NOMO-1 treated with DMSO at 0.1 percent for 48 hours (cell line): ENCODE results near the gene SLC36A1.

Source experiments
- DNase-seq: peaks from one replicate; lab custom pipeline; 2025; ENCODE audit not compliant: unreplicated experiment; lab: John Stamatoyannopoulos, UW

The SLC36A1 gene

GRCh38 chr5:151451626-151452520 lies 4.5 kb downstream of the SLC36A1 start:
- DNase-seq = no peak

GRCh38 chr5:151454166-151454565 lies 6.8 kb downstream of the SLC36A1 start:
- no peak for DNase-seq

GRCh38 chr5:151454889-151455288 lies 7.5 kb downstream of the SLC36A1 start:
- DNase-seq = no peak

GRCh38 chr5:151456321-151456940 lies 9.0 kb downstream of the SLC36A1 start:
- DNase-seq = no peak

DNA sequence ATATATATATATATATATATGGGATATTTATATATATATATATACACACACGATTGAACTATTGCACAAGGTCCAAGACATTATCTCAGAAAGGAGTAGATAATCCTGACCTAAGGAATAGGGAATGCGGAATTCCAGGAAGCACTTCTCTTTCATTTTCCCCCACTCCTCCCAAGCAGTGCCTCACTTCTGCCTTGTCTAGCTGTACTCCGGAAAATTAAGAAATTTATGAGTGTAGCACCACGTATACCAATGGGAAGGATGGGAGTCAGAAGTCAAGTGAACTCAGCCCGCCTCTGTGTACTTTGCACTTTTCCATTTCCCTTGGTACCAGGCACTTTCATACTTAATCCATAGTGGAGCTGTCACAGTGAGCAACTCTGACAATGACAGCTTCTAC lies 10.9 kb downstream of the SLC36A1 start:
- DNase-seq = no peak

DNA sequence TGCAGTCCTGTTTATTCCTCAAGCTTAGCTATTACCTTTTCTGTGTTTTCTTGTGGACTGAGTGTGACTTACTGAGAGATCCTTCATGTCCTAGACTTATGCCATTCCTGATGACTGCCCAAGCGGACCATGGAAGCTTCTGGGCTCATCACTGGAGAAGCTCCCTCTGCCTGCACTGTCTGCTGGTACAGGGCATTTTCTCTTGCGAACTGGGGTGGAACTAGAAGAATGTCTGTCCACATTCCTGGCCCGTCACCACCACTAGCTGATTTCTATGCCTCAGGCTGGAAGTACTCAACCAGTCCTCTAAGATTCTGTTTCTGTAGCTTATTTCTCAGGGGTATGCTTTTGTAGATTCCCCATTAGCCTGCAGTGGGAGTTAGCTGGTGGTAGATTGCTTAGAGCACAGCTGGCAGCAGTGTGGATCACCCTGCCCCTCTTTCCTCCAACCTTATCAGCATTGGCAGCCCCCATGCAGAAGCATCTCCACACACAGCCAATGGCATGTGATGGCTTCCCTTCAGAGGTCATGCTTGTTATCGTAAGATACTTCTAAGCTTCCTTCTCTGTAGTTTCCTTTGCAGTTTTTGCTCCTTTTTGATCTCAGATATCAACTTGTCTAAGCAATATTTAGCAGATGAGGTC lies 12.4 kb downstream of the SLC36A1 start:
- DNase-seq = no peak

GRCh38 chr5:151461312-151461711 lies 13.9 kb downstream of the SLC36A1 start:
- no peak for DNase-seq

DNA sequence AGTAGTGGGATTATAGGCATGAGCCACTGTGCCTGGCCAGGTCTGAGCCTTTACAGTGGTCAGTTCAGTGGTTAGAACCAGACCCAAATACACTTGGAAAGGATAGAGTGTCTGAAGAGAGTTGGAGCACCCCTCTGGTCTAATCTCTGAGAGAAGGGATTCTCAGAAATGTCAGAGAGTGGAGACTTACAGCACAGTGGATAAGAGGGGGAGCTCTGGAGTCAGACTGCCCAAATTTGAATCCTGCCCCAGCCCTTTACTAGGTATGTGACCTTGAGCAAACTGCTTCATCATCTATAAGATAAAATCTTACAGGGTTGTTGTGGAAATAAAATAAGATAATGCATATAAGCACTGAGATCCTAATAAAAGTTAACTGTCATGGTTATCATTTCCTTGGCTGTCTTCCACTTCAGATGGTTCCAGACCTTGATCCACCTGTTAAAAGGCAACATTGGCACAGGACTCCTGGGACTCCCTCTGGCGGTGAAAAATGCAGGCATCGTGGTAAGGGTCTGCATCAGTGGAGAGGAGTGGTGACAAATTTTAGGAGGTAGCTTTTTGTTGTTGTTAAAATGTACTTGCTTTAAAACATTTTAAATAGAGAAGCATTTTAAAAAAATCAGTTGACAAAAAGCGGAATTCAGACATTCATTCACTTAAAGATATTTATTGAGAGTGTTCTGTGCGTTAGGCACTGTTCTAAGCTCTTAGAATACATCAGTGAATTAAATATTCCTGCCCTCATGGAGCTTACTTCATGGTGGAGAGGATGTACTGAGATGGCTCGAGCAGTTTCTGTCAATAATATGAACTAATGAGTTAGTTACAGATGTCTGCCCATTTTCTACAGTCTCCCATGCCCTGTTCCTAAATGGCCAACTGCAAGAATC lies 16.0 kb downstream of the SLC36A1 start:
- DNase-seq = no peak

DNA sequence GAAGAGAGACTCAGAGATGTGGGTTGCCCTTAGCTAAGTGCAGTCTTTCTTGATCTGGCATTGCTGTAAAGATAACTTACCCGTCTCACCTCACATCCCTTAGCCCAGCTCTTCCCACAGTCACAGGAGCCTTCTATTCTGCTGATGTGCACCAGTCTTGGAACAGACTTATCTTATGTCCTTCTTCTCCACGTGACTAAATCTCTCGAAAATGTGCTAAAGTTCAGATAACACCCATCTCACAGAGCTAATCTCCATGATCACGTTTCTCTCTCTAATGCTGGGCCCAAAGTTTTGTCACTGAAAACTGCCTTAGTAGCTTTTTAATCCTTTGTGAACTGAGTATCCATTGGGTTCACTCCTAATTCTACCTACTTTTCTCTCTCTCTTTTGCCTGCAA lies 16.7 kb downstream of the SLC36A1 start:
- no peak for DNase-seq

DNA sequence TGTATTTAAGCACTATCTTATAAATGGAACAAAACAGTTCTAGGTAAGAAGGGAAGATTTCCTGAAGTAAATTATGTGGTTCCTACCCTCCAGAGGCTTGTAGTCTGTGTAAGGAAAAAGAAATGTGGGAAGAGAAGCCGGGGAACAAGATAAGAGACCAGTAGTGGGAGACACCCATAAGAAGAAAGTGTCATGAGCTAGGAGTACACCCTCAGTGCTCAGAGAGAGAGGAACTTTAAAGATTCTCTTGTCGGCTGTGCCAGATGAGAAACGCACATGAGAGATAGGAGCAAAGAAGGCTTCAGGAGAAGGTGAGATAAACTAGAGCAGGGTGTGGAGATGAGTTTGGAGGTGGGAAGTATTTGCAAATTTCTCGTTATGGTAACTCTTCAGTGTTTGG lies 18.1 kb downstream of the SLC36A1 start:
- DNase-seq = no peak

GRCh38 chr5:151467576-151467975 lies 20.2 kb downstream of the SLC36A1 start:
- DNase-seq = no peak

DNA sequence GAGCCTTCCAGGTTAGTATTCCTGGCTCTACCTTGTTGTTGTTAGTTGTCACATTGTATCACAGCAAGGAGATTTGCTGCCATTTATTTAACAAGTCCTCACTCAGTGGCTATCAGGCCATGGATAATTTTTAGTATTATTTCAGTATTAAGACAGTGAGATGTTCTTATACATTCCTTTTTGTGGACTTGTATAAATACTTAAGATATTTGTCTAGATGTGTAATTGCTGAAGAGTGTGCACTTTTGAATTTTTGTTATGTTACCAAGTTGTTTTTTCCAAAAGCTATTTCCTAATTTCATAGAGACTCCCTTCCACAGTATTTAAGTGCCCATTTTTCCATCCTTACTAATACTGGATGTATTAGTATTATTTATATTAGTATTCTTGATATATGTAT lies 22.0 kb downstream of the SLC36A1 start:
- no peak for DNase-seq

DNA sequence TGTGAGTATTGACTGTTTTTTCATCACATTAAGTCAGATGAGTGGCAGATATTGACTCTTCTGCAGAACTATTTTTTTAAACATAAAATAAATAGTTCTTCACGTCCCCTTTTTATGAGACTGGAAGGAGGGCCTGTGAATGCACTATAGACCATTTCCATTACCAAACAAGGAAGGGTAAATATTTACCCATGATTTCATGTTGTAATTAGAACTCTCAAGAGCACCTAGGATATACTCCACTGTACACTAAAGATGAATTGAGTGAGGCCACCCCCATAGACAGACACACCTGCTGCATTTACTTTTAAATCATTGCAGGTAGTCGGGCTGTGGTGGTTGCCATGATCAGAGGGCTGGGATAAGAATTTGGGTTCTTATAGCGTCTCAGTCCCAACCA lies 22.6 kb downstream of the SLC36A1 start:
- no peak for DNase-seq

GRCh38 chr5:151470439-151470838 lies 23.0 kb downstream of the SLC36A1 start:
- no peak for DNase-seq

DNA sequence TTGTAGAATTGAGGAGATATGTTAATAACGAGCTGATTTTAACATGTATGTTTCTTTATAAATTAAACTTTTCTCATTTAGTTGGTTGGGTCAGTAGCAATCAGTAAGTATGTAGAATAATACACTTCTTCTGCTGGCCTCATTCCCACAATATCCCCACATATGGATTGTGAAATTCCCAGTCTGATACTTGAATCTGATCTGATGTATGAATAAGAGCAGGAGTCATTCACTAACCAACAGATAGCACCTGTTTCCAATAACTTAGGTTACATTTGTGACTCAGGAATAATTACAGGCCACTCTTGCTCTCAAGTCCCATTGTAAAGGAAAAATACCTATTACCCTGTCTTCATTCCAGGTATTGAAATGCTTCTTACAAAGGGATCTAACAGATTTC lies 23.9 kb downstream of the SLC36A1 start:
- no peak for DNase-seq

DNA sequence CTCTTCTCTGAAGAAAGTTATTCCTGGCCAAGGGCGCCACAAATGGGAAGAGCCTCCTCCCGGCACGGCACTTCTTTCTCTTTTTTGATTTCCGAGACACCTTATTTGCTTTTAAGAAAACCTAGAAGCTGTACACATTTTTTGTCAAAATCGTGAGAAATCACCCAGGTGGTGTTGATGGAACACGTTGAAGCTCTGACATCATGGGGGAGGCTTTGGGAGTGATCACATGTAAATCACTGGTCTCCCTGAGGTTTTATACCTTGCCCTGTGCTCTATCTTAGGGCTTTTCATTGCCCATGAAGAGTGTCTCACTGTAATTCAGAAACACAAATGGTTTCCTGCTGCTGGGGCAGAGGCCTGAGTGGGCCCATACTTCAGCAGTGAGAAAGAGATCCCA lies 27.4 kb downstream of the SLC36A1 start:
- no peak for DNase-seq

DNA sequence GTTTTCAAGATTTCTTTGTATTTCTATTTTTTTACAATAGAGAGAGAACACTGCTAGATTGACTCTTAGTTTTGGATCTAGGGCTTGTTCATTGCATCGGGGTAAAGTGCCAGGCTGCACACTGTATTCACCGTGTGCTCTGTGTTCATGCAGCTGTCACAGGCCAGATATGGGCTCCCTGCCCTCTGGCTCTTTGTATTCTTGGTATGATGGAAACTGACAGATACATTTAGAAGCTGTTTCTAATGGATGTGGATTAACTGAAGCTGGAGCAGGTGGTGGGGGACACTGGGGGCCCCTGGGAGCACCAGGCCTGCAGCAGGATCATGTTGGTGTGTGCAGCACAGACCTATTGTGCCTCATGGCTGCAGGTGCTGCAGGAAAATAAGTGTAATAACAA lies 28.0 kb downstream of the SLC36A1 start:
- no peak for DNase-seq

GRCh38 chr5:151476016-151476415 lies 28.6 kb downstream of the SLC36A1 start:
- no peak for DNase-seq

- no peak for DNase-seq
Observed at GRCh38 chr5:151477101-151477500, 29.7 kb downstream of the SLC36A1 start.

DNA sequence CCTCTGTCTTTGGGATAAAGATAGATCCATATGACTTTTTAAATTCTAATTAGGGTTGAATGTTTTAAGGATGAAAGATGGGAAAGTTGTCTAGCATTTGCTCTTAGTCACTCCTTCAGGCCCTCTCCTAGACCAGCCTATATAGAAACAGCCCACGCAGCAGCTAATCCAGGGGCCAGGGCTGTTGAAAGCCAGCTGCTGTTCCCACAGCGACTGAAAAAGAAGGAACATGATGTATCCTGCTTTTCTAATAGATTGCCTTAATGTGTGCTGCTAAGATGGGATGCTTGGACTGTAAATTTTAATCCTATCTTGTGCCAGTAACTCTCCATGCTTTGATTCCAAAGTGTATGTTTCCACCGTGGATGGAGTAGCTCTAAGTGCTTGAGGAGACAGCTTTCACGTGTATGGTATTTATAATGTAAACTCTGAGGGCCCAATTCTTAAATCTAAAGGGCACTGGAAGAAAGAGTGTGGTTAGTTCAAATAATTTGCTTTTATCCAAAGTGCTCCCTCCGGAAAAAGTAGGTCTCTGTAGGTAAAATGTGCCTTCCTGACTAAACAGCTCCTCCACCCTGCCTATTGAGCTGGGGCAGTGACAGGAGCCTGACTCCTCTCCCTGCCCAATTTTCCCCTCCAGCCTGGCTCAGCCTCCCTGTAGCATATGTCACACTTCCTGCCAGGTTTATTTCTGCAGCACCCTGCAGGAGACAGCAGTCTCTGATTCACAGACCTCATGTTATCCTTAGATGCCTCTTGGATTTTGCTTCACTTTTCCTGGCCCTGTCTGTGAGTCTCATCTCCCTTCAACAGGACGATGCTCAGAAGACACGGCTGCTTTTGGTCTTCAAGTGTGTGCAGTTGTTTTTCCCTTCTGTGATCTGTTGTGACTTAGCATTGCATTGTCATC lies 33.2 kb downstream of the SLC36A1 start:
- no peak for DNase-seq
